Bronchial smooth muscle cell (primary cell): Measurements from ENCODE around the gene ALG10. TPM values are rescaled to one million over a fixed set of nuclear protein-coding genes. Genes with fewer than 3 reads are reported as not detected.

ENCODE experiments used
- total RNA-seq: library from RNA; depleted of rRNA; stranded (reverse); fragments of >200 nt; gene quantifications from 2 replicates; pipeline ENCODE4 v1.2.1, GENCODE V29; 2014

The ALG10 gene, protein sequence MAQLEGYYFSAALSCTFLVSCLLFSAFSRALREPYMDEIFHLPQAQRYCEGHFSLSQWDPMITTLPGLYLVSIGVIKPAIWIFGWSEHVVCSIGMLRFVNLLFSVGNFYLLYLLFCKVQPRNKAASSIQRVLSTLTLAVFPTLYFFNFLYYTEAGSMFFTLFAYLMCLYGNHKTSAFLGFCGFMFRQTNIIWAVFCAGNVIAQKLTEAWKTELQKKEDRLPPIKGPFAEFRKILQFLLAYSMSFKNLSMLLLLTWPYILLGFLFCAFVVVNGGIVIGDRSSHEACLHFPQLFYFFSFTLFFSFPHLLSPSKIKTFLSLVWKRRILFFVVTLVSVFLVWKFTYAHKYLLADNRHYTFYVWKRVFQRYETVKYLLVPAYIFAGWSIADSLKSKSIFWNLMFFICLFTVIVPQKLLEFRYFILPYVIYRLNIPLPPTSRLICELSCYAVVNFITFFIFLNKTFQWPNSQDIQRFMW
- 2.2 and 4.3 TPM in 2 replicates for total RNA-seq

DNA sequence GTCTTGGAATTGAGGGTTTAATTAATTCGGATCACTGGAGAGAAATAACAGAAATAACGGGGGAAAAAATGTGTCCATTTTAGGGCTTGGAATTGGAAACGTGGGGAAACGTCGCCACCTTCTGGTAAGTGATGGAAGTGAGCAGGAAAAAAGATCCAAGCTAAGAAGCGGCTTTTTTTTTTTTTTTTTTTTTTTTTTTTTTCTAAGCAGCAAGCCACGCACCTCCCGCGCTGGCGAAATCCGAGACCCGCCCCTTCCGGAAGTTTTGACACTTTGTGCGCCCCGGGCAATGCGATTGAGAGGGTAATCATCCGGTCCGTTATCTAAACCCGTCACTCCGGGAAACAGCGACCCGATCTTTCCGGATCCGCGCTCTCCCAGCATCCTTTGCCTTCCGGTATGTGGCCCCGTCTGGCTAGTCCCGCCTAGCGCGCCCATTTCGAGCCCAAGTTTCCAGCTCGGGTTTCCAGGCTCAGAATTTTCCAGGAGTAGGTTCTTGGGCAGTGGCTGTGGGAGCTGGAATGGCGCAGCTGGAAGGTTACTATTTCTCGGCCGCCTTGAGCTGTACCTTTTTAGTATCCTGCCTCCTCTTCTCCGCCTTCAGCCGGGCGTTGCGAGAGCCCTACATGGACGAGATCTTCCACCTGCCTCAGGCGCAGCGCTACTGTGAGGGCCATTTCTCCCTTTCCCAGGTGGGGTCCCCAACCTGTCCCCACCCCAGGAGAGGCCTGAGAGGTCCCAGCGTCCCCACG, at the start of gene ALG10:
Gene ALG10, plus strand, starts transcription at position 418 of the 752 bp plus-strand sequence. Its CDS starts 104 bp downstream, at position 522.

